Activated T-helper 1 cell treated with anti-CD3 and anti-CD28 coated beads, Interleukin-12 subunit alpha, Interleukin-12 subunit beta, Interleukin-2, Interleukin-4 antibody, amounts not matched to agents 30 ng/mL and 10 ng/mL and 1 ng/mL, durations not matched to agents 14 hours and 24 hours and 36 hours (primary cell): Measurements from ENCODE around the gene DEAF1. TPM values are rescaled to one million over a fixed set of nuclear protein-coding genes. Genes with fewer than 3 reads are reported as not detected.

Source experiments
- DNase-seq: peaks from one replicate; pipeline ENCODE4 v3.0.0; 2021; ENCODE audit warnings: low spot score
- H3K27ac Mint-ChIP-seq: one replicate; pipeline ENCODE4 v1.8.0; 2021; ENCODE audit warnings: mild to moderate bottlenecking, mixed read lengths
- H3K27me3 Mint-ChIP-seq: one replicate; pipeline ENCODE4 v1.8.0; 2022; ENCODE audit warnings: mild to moderate bottlenecking, moderate library complexity, mixed read lengths; ENCODE audit not compliant: insufficient read depth
- H3K36me3 Mint-ChIP-seq: one replicate; pipeline ENCODE4 v1.8.0; 2021; ENCODE audit warnings: low read depth, mixed read lengths
- H3K4me1 Mint-ChIP-seq: one replicate; pipeline ENCODE4 v1.8.0; 2021; ENCODE audit warnings: low read depth, mixed read lengths
- H3K4me3 Mint-ChIP-seq: one replicate; pipeline ENCODE4 v1.8.0; 2021; ENCODE audit warnings: mild to moderate bottlenecking, moderate library complexity, mixed read lengths
- H3K9me3 Mint-ChIP-seq: one replicate; pipeline ENCODE4 v1.8.0; 2021; ENCODE audit warnings: mixed read lengths
- intact Hi-C: fragments of 100-400 bp; cut with micrococcal nuclease; formaldehyde crosslinking; loops from one replicate; pipeline ENCODE4 v1.15.1; 2024
- total RNA-seq: library from RNA; stranded (reverse); gene quantifications from 2 replicates; pipeline ENCODE4 v1.2.3, GENCODE V29; 2022

The DEAF1 gene
- total RNA-seq, 1 donor from 2014 or later = 72.2 TPM

DNA sequence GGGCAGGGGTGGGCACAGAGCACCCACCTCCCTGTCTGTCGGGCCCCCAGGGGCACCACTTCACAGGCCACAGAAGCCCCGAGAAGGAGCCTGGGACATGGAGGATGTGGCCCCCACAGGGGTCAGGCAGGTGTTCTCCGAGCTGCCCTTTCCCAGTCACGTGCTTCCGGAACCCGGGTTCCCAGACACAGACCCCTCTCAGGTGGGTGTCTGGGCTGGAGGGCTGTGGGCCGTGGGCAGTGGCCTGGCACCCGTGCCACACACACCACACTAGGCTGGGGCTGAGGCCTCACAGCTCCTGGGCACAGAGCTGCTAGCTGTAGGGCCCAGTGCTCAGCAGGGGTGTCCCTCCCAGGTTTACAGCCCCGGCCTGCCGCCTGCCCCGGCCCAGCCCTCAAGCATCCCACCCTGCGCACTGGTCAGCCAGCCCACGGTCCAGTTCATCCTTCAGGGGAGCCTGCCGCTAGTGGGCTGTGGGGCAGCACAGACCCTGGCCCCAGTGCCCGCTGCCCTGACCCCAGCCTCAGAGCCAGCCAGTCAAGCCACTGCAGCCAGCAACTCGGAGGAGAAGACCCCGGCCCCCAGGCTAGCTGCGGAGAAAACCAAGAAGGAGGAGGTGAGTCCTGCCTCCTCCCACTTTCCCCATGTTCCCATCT lies 84.7 kb downstream of the DEAF1 start:
- Mint-ChIP-seq H3K36me3 (peaks cover 28% of the 10 kb centered on the region), H3K4me3 (no peak overlapping the region), H3K27me3 (no peaks in the 10 kb centered on the region), H3K4me1 (peaks cover 7% of the 10 kb centered on the region), H3K27ac (no peak overlapping the region), H3K9me3 (no peaks in the 10 kb centered on the region)
- intact Hi-C loops = no loop called here
- DNase-seq = no peak

GRCh38 chr11:609341-609811 lies 85.6 kb downstream of the DEAF1 start:
- Mint-ChIP-seq H3K27ac (no peak overlapping the region), H3K4me3 (no peak overlapping the region), H3K9me3 (no peaks in the 10 kb centered on the region), H3K4me1 (peaks cover 7% of the 10 kb centered on the region), H3K27me3 (no peaks in the 10 kb centered on the region), H3K36me3 (peaks cover 29% of the 10 kb centered on the region)
- intact Hi-C loops = no loop called here
- DNase-seq = no peak

DNA sequence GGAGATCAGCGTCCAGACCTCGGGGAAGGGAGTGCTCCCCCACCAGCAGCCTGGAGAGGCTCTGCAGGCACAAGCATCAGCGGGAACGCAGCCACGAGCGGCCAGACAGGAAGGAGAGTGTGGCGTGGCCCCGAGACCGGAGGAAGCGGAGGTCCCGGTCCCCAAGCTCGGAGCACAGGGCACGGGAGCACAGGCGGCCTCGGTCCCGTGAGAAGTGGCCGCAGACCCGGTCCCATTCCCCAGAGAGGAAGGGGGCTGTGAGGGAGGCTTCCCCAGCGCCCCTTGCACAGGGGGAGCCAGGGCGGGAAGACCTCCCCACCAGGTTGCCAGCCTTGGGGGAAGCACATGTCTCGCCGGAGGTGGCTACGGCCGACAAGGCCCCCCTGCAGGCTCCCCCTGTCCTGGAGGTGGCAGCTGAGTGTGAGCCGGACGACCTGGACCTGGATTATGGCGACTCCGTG lies 86.2 kb downstream of the DEAF1 start:
- no peak overlapping the region for H3K27ac Mint-ChIP-seq
- peaks cover 29% of the 10 kb centered on the region for H3K36me3 Mint-ChIP-seq
- DNase-seq = no peak
- H3K9me3 Mint-ChIP-seq = no peaks in the 10 kb centered on the region
- intact Hi-C loops = no loop called here
- no peak overlapping the region for H3K4me3 Mint-ChIP-seq
- no peaks in the 10 kb centered on the region for H3K27me3 Mint-ChIP-seq
- peaks cover 7% of the 10 kb centered on the region for H3K4me1 Mint-ChIP-seq

GRCh38 chr11:607971-608659 lies 86.9 kb downstream of the DEAF1 start:
- Mint-ChIP-seq H3K36me3 (peaks cover 29% of the 10 kb centered on the region), H3K4me3 (no peak overlapping the region), H3K27ac (no peak overlapping the region), H3K4me1 (peaks cover 7% of the 10 kb centered on the region), H3K9me3 (no peaks in the 10 kb centered on the region), H3K27me3 (no peaks in the 10 kb centered on the region)
- intact Hi-C loops = no loop called here
- no peak for DNase-seq

DNA sequence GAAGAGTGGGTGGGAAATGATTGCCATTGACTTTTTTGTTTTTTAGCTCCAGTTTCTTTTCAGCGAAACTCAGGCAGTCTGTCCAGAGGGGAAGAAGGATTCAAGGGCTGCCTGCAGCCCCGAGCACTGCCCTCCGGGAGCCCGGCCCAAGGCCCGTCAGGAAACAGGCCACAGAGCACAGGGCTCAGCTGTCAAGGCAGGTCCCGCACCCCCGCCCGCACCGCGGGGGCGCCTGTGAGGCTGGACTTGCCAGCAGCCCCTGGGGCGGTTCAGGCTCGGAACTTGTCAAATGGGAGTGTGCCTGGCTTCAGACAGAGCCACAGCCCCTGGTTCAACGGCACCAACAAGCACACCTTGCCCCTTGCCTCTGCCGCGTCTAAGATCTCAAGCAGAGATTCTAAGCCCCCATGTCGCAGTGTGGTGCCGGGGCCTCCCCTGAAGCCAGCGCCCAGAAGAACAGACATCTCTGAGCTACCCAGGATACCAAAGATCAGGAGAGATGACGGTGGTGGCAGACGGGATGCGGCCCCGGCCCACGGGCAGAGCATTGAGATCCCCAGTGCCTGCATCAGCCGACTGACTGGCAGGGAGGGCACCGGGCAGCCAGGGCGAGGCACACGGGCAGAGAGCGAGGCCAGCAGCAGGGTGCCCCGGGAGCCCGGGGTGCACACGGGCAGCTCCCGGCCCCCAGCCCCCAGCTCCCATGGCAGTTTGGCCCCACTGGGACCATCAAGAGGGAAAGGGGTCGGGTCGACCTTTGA lies 87.8 kb downstream of the DEAF1 start:
- H3K4me3 Mint-ChIP-seq = no peak overlapping the region
- peaks cover 29% of the 10 kb centered on the region for H3K36me3 Mint-ChIP-seq
- H3K4me1 Mint-ChIP-seq = peaks cover 4% of the 10 kb centered on the region
- intact Hi-C loops = no loop called here
- no peaks in the 10 kb centered on the region for H3K9me3 Mint-ChIP-seq
- H3K27me3 Mint-ChIP-seq = no peaks in the 10 kb centered on the region
- no peak for DNase-seq
- no peak overlapping the region for H3K27ac Mint-ChIP-seq

GRCh38 chr11:606245-606644 lies 88.8 kb downstream of the DEAF1 start:
- intact Hi-C loops = no loop called here
- H3K27ac Mint-ChIP-seq = no peak overlapping the region

GRCh38 chr11:605286-606129 lies 89.5 kb downstream of the DEAF1 start:
- Mint-ChIP-seq H3K27ac (no peak overlapping the region), H3K27me3 (no peaks in the 10 kb centered on the region), H3K36me3 (peaks cover 23% of the 10 kb centered on the region), H3K4me3 (no peak overlapping the region), H3K4me1 (no peaks in the 10 kb centered on the region), H3K9me3 (no peaks in the 10 kb centered on the region)
- intact Hi-C loops = no loop called here
- DNase-seq = no peak

More at GRCh38 chr11:606245-606644, 88.8 kb downstream of the DEAF1 start:
- no peaks in the 10 kb centered on the region for H3K27me3 Mint-ChIP-seq
- no peak overlapping the region for H3K4me3 Mint-ChIP-seq
- peaks cover 27% of the 10 kb centered on the region for H3K36me3 Mint-ChIP-seq
- no peaks in the 10 kb centered on the region for H3K9me3 Mint-ChIP-seq
- H3K4me1 Mint-ChIP-seq = no peaks in the 10 kb centered on the region
- DNase-seq = no peak

- Mint-ChIP-seq H3K4me1 (no peaks in the 10 kb centered on the region), H3K9me3 (no peaks in the 10 kb centered on the region), H3K27ac (no peak overlapping the region), H3K27me3 (no peaks in the 10 kb centered on the region), H3K36me3 (peaks cover 23% of the 10 kb centered on the region), H3K4me3 (no peak overlapping the region)
- intact Hi-C loops = no loop called here
- no peak for DNase-seq
Observed at GRCh38 chr11:603154-603553, 91.9 kb downstream of the DEAF1 start.

DNA sequence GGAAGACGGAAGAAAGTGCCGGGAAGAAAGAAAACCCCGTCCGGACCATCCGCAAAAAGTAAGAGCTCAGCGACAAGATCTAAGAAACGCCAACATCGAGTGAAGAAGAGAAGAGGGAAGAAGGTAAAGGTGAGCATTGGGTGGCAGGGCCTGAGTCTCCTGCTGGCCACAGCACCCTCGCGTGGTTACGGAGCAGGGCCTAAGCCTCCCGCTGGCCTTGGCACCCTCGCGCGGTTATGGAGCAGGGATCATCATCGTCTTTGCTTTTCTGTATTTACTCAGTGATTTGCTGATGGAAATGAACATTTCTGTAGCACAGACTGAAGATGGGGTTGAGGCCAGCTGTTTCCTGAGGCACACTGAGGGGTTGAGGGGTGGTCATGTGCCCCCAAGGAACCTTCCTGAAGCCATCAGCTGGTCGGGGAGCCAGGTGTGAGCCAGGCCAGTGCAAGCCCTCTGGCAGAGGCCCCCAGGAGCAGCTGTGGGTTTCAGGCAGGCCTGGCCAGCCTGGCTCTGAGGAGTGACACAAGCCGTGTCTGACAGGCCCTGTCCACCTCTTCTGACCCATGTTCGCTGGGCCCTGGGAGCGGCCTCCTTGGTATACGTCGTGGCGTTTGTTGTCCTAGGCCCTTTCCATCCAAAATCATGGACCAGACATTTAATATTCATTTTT lies 93.3 kb downstream of the DEAF1 start:
- Mint-ChIP-seq H3K4me3 (no peak overlapping the region), H3K27me3 (no peaks in the 10 kb centered on the region), H3K4me1 (no peaks in the 10 kb centered on the region), H3K9me3 (no peaks in the 10 kb centered on the region), H3K36me3 (peaks cover 22% of the 10 kb centered on the region), H3K27ac (no peak overlapping the region)
- DNase-seq = no peak
- intact Hi-C loops = no loop called here

- H3K9me3 Mint-ChIP-seq = no peaks in the 10 kb centered on the region
- DNase-seq = no peak
- no peaks in the 10 kb centered on the region for H3K27me3 Mint-ChIP-seq
- H3K4me3 Mint-ChIP-seq = no peak overlapping the region
- H3K4me1 Mint-ChIP-seq = peaks cover 7% of the 10 kb centered on the region
- H3K27ac Mint-ChIP-seq = no peak overlapping the region
- H3K36me3 Mint-ChIP-seq = peaks cover 22% of the 10 kb centered on the region
- intact Hi-C loops = no loop called here
Observed at GRCh38 chr11:598005-598680, 96.9 kb downstream of the DEAF1 start.

DNA sequence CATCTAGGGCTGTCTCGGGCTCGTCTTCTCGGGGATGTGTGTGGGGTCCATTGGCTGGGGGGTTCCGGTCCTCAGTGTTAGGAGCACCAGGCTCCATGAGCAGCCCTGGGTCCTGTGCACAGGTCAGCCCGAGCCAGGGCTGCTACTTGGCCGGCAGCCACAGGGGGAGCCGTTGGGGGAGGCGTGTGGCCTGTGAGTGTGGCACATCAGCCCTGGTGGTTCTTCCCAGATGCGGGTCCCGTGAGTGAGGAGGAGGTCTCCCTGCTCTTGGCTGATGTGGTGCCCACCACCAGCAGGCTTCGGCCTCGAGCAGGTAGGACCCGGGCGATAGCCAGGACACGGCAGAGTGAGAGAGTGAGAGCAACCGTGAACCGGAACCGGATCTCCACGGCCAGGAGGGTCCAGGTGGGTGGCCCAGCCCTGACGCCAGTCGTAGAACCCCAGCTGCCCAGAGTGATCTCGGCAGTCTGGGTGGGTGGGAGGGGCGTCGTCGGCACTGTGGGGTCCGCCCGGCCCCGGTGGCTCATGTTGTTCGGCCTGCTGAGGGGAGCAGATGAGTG lies 97.8 kb downstream of the DEAF1 start:
- Mint-ChIP-seq H3K9me3 (no peaks in the 10 kb centered on the region), H3K36me3 (peaks cover 30% of the 10 kb centered on the region), H3K4me1 (peaks cover 7% of the 10 kb centered on the region), H3K27me3 (no peaks in the 10 kb centered on the region), H3K4me3 (no peak overlapping the region), H3K27ac (no peak overlapping the region)
- no peak for DNase-seq
- intact Hi-C loops = no loop called here
